GM12878 (cell line): ENCODE data around the gene SIGLEC10. TPM values are rescaled to one million over a fixed set of nuclear protein-coding genes. Genes with fewer than 3 reads are reported as not detected.
A peak's percentile ranks its signal among the peaks of the same experiment; 100 is the strongest.

Experiments
- BCLAF1 ChIP-seq: fragments of 450-650 bp; IDR thresholded peaks from 2 replicates; pipeline ENCODE4 v1.6.1; 2017; ENCODE audit warnings: antibody characterized with exemption, mild to moderate bottlenecking, moderate library complexity
- CREB1 ChIP-seq: IDR thresholded peaks from 2 replicates; pipeline ENCODE4 v1.6.1; 2012; ENCODE audit warnings: low read depth, mild to moderate bottlenecking, inconsistent platforms
- CREM ChIP-seq: IDR thresholded peaks from 2 replicates; pipeline ENCODE4 v1.6.1; 2014; ENCODE audit warnings: antibody characterized with exemption, low read depth
- EED ChIP-seq: sonication (generic); IDR thresholded peaks from 2 replicates; pipeline ENCODE4 v1.6.1; 2016; ENCODE audit warnings: antibody characterized with exemption, low read depth
- FOS ChIP-seq: IDR thresholded peaks from 3 replicates; pipeline ENCODE4 v1.6.1; 2011; ENCODE audit warnings: borderline replicate concordance; ENCODE audit not compliant: insufficient read length; ENCODE audit errors: extremely low read depth
- HDGF ChIP-seq: fragments of 450-650 bp; IDR thresholded peaks from 2 replicates; pipeline ENCODE4 v1.6.1; 2016; ENCODE audit warnings: antibody characterized with exemption
- NFYA ChIP-seq: IDR thresholded peaks from 2 replicates; pipeline ENCODE4 v1.6.1; 2011; ENCODE audit warnings: low read depth, mild to moderate bottlenecking, low read length, improper control_type of control experiment, borderline replicate concordance
- SMAD1 ChIP-seq: fragments of 450-650 bp; IDR thresholded peaks from 2 replicates; pipeline ENCODE4 v1.6.1; 2018; ENCODE audit warnings: mild to moderate bottlenecking, low read depth; ENCODE audit not compliant: partially characterized antibody
- SMC3 ChIP-seq: IDR thresholded peaks from 2 replicates; pipeline ENCODE4 v1.6.1; 2011; ENCODE audit warnings: low read length, improper control_type of control experiment, borderline replicate concordance
- SRF ChIP-seq, 2 experiments: IDR thresholded peaks; 2 replicates each; pipeline ENCODE4 v1.6.1; 2011; ENCODE audit warnings: low read depth in 2 of 2, low read length in 2 of 2, mild to moderate bottlenecking in 1 of 2, moderate library complexity in 1 of 2
- SUZ12 ChIP-seq: fragments of 200-600 bp; sonication (generic); IDR thresholded peaks from one replicate; pipeline ENCODE4 v1.6.1; 2018; ENCODE audit warnings: antibody characterized with exemption, mild to moderate bottlenecking; ENCODE audit not compliant: unreplicated experiment
- TBL1XR1 ChIP-seq: IDR thresholded peaks from 2 replicates; pipeline ENCODE4 v1.6.1; 2012; ENCODE audit warnings: low read depth, low read length, improper control_type of control experiment
- TCF12 ChIP-seq: IDR thresholded peaks from 2 replicates; pipeline ENCODE4 v1.6.1; 2011; ENCODE audit warnings: low read depth, mild to moderate bottlenecking, low read length
- YY1 ChIP-seq: IDR thresholded peaks from 2 replicates; pipeline ENCODE4 v1.6.1; 2011; ENCODE audit warnings: low read depth, mild to moderate bottlenecking, low read length
- polyA plus RNA-seq, 11 experiments: library from polyadenylated mRNA; depleted of rRNA in 4 of 11; unstranded in 6 of 11; stranded (reverse) in 5 of 11; fragments of >200 nt; fragmentation: Nextera tagmentation in 4 of 11; fragmentation: Illumina TruSeq in 1 of 11; extraction: Ambion mirVana in 4 of 11; extraction: Trizol in 1 of 11; gene quantifications; 1 replicate in 1 of 11; 2 replicates in 10 of 11; pipeline versions ENCODE4 v1.2.1 to v1.2.3, GENCODE V29; 2011 to 2016; ENCODE audit warnings: inconsistent platforms in 2 of 11, missing spikeins in 2 of 11, low read depth in 1 of 11
- total RNA-seq, 4 experiments: library from RNA; depleted of rRNA in 3 of 4; stranded (reverse); fragments of >200 nt in 3 of 4; fragmentation: Illumina TruSeq in 1 of 4; extraction: Trizol in 1 of 4; gene quantifications; 2 replicates each; pipeline versions ENCODE4 v1.2.1 to v1.2.3, GENCODE V29; 2013 to 2021
- TF ChIP-seq, protein P1 (sequence below): fragments of 450-650 bp; formaldehyde crosslinking; IDR thresholded peaks from 2 replicates; pipeline ENCODE4 v1.5.0; 2022; ENCODE audit warnings: mild to moderate bottlenecking, missing genetic modification characterization
- TF ChIP-seq, protein P2 (sequence below): fragments of 450-650 bp; conservative IDR thresholded peaks from 2 replicates; pipeline ENCODE4 v1.6.1; 2017; ENCODE audit warnings: mild to moderate bottlenecking, moderate library complexity
- TF ChIP-seq, protein P3 (sequence below): fragments of 450-650 bp; IDR thresholded peaks from 2 replicates; pipeline ENCODE4 v1.6.1; 2017; ENCODE audit warnings: mild to moderate bottlenecking
- TF ChIP-seq, protein P4 (sequence below): IDR thresholded peaks from 2 replicates; pipeline ENCODE4 v1.6.1; 2011; ENCODE audit warnings: low read depth, mild to moderate bottlenecking, low read length, moderate library complexity, borderline replicate concordance; ENCODE audit errors: extremely low read depth

Gene SIGLEC10
- total and polyA plus RNA-seq, 10 of the 15 experiments (the other 5 are each of a cell fraction or from before 2014, with no cell fraction given), result 2.3 to 16.8 (median 7.8) TPM

- TF ChIP-seq, protein P1, sequence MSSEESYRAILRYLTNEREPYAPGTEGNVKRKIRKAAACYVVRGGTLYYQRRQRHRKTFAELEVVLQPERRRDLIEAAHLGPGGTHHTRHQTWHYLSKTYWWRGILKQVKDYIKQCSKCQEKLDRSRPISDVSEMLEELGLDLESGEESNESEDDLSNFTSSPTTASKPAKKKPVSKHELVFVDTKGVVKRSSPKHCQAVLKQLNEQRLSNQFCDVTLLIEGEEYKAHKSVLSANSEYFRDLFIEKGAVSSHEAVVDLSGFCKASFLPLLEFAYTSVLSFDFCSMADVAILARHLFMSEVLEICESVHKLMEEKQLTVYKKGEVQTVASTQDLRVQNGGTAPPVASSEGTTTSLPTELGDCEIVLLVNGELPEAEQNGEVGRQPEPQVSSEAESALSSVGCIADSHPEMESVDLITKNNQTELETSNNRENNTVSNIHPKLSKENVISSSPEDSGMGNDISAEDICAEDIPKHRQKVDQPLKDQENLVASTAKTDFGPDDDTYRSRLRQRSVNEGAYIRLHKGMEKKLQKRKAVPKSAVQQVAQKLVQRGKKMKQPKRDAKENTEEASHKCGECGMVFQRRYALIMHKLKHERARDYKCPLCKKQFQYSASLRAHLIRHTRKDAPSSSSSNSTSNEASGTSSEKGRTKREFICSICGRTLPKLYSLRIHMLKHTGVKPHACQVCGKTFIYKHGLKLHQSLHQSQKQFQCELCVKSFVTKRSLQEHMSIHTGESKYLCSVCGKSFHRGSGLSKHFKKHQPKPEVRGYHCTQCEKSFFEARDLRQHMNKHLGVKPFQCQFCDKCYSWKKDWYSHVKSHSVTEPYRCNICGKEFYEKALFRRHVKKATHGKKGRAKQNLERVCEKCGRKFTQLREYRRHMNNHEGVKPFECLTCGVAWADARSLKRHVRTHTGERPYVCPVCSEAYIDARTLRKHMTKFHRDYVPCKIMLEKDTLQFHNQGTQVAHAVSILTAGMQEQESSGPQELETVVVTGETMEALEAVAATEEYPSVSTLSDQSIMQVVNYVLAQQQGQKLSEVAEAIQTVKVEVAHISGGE (CRISPR knock-in tag), result no peak
- TF ChIP-seq NFYA (0 out of 2 replicates have a peak, but pooled peaks have one; percentile 39), HDGF (peak; percentile 72), CREM (peak; percentile 73), TBL1XR1 (0 out of 2 replicates have a peak, but pooled peaks have one; percentile 46), SMAD1 (no peak), YY1 (peak; percentile 73), SRF (IDR thresholded peaks at IDR 0.05; ENCODE audit: low read depth in 2 of 2, low read length in 2 of 2) (peak; percentile 23 to 94), TCF12 (no peak), FOS (peak; percentile 57), SUZ12 (no peak), SMC3 (peak; percentile 22; the same call in 1 of the 2 replicates), BCLAF1 (no peak), CREB1 (peak; percentile 75), EED (peak; percentile 71)
- TF ChIP-seq, protein P2, sequence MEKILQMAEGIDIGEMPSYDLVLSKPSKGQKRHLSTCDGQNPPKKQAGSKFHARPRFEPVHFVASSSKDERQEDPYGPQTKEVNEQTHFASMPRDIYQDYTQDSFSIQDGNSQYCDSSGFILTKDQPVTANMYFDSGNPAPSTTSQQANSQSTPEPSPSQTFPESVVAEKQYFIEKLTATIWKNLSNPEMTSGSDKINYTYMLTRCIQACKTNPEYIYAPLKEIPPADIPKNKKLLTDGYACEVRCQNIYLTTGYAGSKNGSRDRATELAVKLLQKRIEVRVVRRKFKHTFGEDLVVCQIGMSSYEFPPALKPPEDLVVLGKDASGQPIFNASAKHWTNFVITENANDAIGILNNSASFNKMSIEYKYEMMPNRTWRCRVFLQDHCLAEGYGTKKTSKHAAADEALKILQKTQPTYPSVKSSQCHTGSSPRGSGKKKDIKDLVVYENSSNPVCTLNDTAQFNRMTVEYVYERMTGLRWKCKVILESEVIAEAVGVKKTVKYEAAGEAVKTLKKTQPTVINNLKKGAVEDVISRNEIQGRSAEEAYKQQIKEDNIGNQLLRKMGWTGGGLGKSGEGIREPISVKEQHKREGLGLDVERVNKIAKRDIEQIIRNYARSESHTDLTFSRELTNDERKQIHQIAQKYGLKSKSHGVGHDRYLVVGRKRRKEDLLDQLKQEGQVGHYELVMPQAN, result peak; percentile 99
- TF ChIP-seq, protein P3, sequence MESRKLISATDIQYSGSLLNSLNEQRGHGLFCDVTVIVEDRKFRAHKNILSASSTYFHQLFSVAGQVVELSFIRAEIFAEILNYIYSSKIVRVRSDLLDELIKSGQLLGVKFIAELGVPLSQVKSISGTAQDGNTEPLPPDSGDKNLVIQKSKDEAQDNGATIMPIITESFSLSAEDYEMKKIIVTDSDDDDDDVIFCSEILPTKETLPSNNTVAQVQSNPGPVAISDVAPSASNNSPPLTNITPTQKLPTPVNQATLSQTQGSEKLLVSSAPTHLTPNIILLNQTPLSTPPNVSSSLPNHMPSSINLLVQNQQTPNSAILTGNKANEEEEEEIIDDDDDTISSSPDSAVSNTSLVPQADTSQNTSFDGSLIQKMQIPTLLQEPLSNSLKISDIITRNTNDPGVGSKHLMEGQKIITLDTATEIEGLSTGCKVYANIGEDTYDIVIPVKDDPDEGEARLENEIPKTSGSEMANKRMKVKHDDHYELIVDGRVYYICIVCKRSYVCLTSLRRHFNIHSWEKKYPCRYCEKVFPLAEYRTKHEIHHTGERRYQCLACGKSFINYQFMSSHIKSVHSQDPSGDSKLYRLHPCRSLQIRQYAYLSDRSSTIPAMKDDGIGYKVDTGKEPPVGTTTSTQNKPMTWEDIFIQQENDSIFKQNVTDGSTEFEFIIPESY, result no peak
- TF ChIP-seq, protein P4, sequence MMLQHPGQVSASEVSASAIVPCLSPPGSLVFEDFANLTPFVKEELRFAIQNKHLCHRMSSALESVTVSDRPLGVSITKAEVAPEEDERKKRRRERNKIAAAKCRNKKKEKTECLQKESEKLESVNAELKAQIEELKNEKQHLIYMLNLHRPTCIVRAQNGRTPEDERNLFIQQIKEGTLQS, result no peak
Observed at GRCh38 chr19:51394050-51394836, 23.2 kb downstream of the SIGLEC10 start (continued).
